Activated CD4-positive, alpha-beta T cell treated with anti-CD3 and anti-CD28 coated beads for 4 hours (primary cell): Measurements from ENCODE around the gene KCNJ12.
A peak's percentile ranks its signal among the peaks of the same experiment; 100 is the strongest.
"Not testable (repeated sequence)": the region's sequence is repeated elsewhere in the genome, so short reads cannot be mapped to it uniquely, and the experiment has no call there.

Experiments
- DNase-seq, 2 donors: peaks; one replicate each; pipeline ENCODE4 v3.0.0-alpha.2; 2020

KCNJ12 gene

GRCh38 chr17:21408766-21409300 lies 32.7 kb downstream of the KCNJ12 start:
- DNase-seq, result not testable (repeated sequence)

- DNase-seq, result not testable (repeated sequence)
These were observed 33.2 kb downstream of the KCNJ12 start for GRCh38 chr17:21409388-21409787.

GRCh38 chr17:21409971-21410370 lies 33.8 kb downstream of the KCNJ12 start:
- not testable (repeated sequence) for DNase-seq

- DNase-seq, result not testable (repeated sequence)
These were observed 34.2 kb downstream of the KCNJ12 start for GRCh38 chr17:21410371-21410770.

- not testable (repeated sequence) for DNase-seq
These were observed 34.9 kb downstream of the KCNJ12 start for GRCh38 chr17:21410906-21411678.

- not testable (repeated sequence) for DNase-seq
These were observed 35.6 kb downstream of the KCNJ12 start for GRCh38 chr17:21411679-21412205.

GRCh38 chr17:21412207-21412681 lies 36.1 kb downstream of the KCNJ12 start:
- not testable (repeated sequence) for DNase-seq

- DNase-seq, result not testable (repeated sequence)
These were observed 37.6 kb downstream of the KCNJ12 start for GRCh38 chr17:21413570-21414279.

- not testable (repeated sequence) for DNase-seq
These were observed 38.5 kb downstream of the KCNJ12 start for GRCh38 chr17:21414616-21415015.

- DNase-seq, result not testable (repeated sequence)
These were observed 39.2 kb downstream of the KCNJ12 start for GRCh38 chr17:21415166-21415990.

GRCh38 chr17:21416471-21416981 lies 40.4 kb downstream of the KCNJ12 start:
- DNase-seq, result not testable (repeated sequence)

GRCh38 chr17:21417349-21417748 lies 41.2 kb downstream of the KCNJ12 start:
- DNase-seq, result not testable (repeated sequence)

- DNase-seq, result no peak
These were observed 41.8 kb downstream of the KCNJ12 start for GRCh38 chr17:21417921-21418320.

GRCh38 chr17:21418446-21419298 lies 42.5 kb downstream of the KCNJ12 start:
- no peak for DNase-seq

GRCh38 chr17:21419299-21420239 lies 43.4 kb downstream of the KCNJ12 start:
- DNase-seq, result peak; percentile 17 to 33

- DNase-seq, result not testable (repeated sequence)
These were observed 44.4 kb downstream of the KCNJ12 start for GRCh38 chr17:21420503-21421090.

GRCh38 chr17:21421421-21422310 lies 45.5 kb downstream of the KCNJ12 start:
- DNase-seq, result not testable (repeated sequence)
